Mucosa of stomach (tissue), 1 donor: ENCODE data around the gene ANO1.

Experiments
- H3K27me3 ChIP-seq: one replicate; pipeline ENCODE4 v1.7.0; 2013; ENCODE audit warnings: mild to moderate bottlenecking, low read length; ENCODE audit not compliant: control insufficient read depth, insufficient read depth
- H3K36me3 ChIP-seq: one replicate; pipeline ENCODE4 v1.7.0; 2013; ENCODE audit warnings: low read length; ENCODE audit not compliant: control insufficient read depth, insufficient read depth
- H3K4me1 ChIP-seq: one replicate; pipeline ENCODE4 v1.7.0; 2013; ENCODE audit warnings: mild to moderate bottlenecking, low read length; ENCODE audit not compliant: control insufficient read depth, insufficient read depth
- H3K4me3 ChIP-seq: one replicate; pipeline ENCODE4 v1.7.0; 2013; ENCODE audit warnings: low read length
- H3K9ac ChIP-seq: one replicate; pipeline ENCODE4 v1.7.0; 2013; ENCODE audit warnings: mild to moderate bottlenecking, low read length, moderate library complexity
- H3K9me3 ChIP-seq: one replicate; pipeline ENCODE4 v1.7.0; 2013; ENCODE audit warnings: mild to moderate bottlenecking, low read length, moderate library complexity; ENCODE audit not compliant: control insufficient read depth
- donor health status: Pancreatic carcinoma.

Gene ANO1

DNA sequence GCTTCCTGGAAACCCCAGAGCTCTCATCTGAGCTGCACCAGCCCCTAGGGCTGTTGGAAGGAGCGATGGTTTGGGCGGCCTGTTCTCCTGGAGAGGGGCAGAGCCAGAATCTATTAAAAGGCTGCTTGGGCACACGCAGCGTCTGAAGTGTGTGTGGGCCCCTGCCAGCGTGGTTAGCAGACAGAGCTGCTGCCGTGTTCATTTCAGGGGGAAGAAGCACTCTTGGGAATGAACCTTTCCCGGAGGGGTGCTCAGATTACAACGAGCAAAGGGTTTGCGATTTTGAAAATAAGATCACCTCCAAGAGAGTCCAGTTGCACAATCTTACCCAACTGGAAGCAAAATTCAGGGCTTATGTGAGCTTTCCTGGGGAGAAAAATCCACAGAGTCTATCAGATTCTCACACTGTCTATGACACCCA is 12.9 kb downstream of the ANO1 start:
- no peaks in the 10 kb centered on the region for H3K9me3 ChIP-seq
- no peak overlapping the region for H3K9ac ChIP-seq
- H3K27me3 ChIP-seq, result no peaks in the 10 kb centered on the region
- H3K4me3 ChIP-seq, result no peak overlapping the region
- no peaks in the 10 kb centered on the region for H3K4me1 ChIP-seq
- H3K36me3 ChIP-seq, result no peaks in the 10 kb centered on the region

DNA sequence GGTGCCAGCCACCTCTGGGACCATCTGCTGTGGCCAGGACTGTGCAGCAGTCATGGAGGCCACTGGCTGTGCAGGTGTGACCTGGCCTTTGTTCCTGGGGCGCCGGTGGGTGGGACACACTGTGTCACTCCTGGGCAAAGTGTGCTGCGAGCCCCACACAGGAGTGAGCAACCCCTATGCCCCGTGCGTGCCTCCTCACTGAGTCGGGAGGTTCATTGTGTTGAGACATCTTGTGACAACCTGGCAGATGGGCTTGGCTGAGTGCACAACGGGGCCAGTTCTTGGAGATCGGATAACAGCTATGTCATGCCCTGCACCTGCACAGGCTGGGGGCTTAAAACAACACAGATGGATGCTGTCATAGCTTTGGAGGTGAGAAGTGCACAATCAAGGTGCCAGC is 13.5 kb downstream of the ANO1 start:
- Histone ChIP-seq H3K9ac (no peak overlapping the region), H3K27me3 (no peaks in the 10 kb centered on the region), H3K36me3 (no peaks in the 10 kb centered on the region), H3K4me3 (no peak overlapping the region), H3K4me1 (no peaks in the 10 kb centered on the region), H3K9me3 (no peaks in the 10 kb centered on the region)

DNA sequence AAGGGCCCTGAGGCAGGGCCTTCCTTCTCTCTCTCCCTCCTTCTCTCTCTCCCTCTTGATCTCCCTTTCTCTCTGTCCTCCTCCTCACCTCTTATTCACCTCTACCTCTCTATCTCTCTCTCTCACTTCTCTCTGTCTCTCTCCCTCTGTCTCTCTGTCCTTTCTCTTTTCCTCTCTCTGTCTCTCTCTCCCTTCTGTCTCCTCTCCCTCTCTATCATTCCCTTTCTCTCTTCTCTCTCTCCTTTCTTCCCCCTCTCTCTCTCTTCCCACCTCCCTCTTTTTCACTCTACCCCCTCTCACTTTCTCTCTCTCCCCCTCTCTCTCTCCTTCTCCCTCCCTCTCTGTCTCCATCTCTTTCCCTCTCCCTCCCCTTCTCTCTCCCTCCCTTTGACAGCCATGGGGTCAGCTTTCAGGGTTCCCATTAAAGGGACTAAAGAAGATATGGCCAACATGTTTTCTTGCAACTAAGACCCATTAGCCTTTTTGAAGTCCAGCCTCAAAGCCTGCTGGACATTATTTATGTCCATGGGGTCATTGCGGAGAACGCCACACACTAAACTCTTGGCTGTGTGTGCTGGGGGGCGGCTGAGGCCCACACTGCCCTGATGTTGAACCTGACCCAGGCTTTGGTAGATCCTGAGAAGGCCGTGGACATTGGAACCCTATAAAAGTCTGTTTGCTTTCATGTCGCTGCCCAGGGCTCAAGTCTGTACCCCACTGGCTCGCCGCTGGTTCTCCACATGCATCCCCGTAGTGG is 15.0 kb downstream of the ANO1 start:
- no peak overlapping the region for H3K4me3 ChIP-seq
- H3K9ac ChIP-seq, result no peak overlapping the region
- H3K4me1 ChIP-seq, result no peaks in the 10 kb centered on the region
- no peaks in the 10 kb centered on the region for H3K27me3 ChIP-seq
- no peaks in the 10 kb centered on the region for H3K36me3 ChIP-seq
- H3K9me3 ChIP-seq, result no peaks in the 10 kb centered on the region

DNA sequence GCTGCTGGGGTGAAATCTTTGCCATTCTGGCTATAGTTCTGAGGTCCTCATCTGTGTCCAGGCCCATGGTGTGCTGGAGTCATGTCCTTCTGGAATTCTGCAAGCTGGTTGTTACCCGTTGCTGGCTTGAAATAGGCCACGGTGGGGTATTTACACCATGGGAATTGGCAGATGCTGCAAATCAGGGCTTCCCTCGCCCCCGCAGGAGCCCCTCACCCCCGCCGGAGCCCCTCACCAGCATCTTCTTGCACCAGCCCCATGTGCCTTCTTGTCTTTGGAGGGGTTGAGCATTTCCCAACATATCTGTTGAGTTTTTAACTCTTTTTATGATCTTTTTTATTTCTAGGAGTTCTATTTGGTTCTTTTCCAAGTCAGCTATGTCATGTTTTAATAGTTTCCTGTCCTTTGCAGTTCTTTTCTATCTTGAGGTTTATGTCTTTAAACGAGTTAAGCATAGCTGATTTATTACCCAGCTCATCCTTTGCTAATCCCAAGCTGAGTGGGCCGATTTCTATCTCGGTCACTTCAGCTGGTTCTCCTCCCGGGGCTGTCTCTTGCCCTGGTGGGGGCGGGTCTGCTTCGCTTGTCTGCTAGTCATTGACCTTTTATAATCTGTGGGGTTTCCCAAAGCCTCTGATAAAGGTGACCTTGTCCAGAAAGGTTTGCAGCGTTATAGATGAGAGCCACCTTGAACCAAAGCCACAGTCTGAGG is 17.6 kb downstream of the ANO1 start:
- H3K9ac ChIP-seq, result no peak overlapping the region
- H3K36me3 ChIP-seq, result no peaks in the 10 kb centered on the region
- no peaks in the 10 kb centered on the region for H3K9me3 ChIP-seq
- no peaks in the 10 kb centered on the region for H3K27me3 ChIP-seq
- no peak overlapping the region for H3K4me3 ChIP-seq
- H3K4me1 ChIP-seq, result no peaks in the 10 kb centered on the region

DNA sequence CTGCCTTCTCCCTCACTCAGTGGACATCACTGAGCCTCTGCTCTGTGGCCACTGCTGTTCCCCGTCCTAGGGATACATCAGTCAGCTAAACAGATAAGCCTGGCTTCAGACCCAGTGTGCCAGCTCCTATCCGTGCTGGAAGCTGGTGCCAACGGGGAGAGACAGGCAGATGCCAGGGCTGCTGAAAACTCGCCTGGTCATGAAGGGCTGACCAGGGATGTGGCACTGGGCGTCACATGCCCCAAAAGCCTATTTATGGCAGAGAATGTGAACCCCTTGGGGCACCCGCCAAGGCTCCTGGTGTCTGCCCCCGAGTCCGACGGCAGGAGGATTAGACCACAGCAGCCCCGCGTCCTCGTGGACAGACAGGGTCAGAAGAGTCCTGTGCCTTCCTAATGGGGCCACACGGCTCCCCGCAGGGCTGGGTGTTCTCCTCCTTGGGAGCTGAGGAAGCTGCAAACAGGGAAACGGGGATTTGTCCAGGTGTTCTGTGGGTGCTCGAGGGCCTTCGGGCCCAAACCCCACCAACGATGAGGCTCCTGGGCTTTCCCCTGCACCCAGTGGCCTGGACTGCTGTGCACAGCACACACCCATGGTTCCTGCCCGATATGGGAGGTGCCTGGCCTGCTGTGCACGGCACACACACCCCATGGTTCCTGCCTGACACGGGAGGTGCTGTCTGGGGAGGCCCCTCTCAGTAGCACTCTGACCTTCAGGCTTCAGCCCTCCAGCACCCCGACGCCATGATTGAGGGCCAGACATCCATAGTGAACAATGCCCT is 19.9 kb downstream of the ANO1 start:
- H3K36me3 ChIP-seq, result no peaks in the 10 kb centered on the region
- H3K9ac ChIP-seq, result no peak overlapping the region
- H3K4me3 ChIP-seq, result no peak overlapping the region
- H3K4me1 ChIP-seq, result no peaks in the 10 kb centered on the region
- H3K9me3 ChIP-seq, result no peaks in the 10 kb centered on the region
- no peaks in the 10 kb centered on the region for H3K27me3 ChIP-seq

DNA sequence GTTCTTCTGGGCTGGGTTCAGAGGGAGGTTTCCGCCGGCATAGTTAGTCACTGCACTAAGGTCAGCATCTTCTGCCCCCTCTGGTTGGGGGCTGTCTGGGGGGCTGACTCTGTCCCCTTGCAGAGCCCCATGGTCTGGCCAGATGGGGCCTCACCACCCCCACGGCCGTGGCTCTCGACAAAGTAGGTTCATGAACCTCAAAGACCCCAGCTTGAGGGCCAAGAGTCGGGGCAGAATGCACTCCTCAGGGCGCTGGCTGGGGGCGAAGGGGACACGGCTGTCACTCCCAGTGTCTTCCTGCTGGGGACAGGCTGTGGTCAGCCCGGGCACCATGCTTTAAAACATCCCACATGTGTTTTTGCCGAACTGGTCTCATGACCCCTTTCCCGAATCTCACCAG is 20.8 kb downstream of the ANO1 start:
- H3K4me3 ChIP-seq, result no peak overlapping the region
- no peaks in the 10 kb centered on the region for H3K9me3 ChIP-seq
- no peaks in the 10 kb centered on the region for H3K4me1 ChIP-seq
- H3K9ac ChIP-seq, result no peak overlapping the region
- H3K36me3 ChIP-seq, result no peaks in the 10 kb centered on the region
- H3K27me3 ChIP-seq, result no peaks in the 10 kb centered on the region

DNA sequence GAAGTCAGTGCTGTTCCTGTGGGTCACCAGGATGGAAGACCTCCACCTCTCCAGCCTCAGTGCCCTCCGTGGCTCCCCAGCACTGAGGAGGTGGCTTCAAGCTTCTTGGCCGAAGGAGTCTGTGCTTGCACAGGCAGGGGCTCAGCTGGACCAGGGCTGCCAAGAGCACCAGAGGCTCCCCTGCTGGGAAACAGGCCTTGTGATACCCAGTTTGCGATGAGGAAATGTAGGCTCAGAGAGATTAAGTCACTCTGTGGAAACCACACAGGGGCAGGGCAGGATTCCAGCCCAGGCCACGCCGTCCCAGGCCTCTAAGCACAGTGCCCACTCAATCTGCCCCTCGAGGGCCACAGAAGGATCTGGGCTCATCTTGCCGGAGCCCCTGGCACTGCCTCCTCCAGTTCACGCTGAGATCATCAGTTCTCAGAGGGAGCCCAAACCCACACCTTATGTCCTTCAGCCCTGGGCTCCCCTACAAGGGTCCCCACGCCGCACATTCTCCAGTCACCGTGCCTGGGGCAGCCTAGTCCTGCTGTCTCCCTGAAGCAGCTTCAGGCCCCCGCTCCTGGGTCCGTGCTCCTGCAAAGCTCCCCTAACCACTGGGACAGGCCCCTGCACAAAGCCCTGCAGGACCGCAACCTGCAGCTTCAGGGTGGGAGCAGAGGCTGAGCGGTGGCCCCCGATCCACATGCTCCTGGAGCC is 21.6 kb downstream of the ANO1 start:
- H3K9ac ChIP-seq, result no peak overlapping the region
- H3K4me3 ChIP-seq, result no peak overlapping the region
- no peaks in the 10 kb centered on the region for H3K9me3 ChIP-seq
- H3K27me3 ChIP-seq, result no peaks in the 10 kb centered on the region
- no peaks in the 10 kb centered on the region for H3K4me1 ChIP-seq
- H3K36me3 ChIP-seq, result no peaks in the 10 kb centered on the region

DNA sequence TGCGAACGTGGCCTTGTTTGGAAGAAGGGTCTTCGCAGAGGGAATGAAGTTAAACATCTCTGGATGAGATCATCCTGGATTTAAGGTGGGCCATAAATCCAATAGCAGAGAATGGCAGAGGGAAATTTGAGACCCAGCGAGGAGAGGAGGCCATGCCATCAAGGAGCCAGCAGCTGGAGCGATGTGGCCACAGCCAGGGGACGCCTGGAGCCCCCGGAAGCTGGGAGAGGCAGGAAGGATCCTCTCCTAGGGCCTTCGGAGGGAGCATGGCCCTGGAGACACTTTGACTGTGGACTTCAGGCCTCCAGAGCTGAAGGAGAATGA is 22.1 kb downstream of the ANO1 start:
- Histone ChIP-seq H3K36me3 (no peaks in the 10 kb centered on the region), H3K4me3 (no peak overlapping the region), H3K9ac (no peak overlapping the region), H3K4me1 (no peaks in the 10 kb centered on the region), H3K9me3 (no peaks in the 10 kb centered on the region), H3K27me3 (no peaks in the 10 kb centered on the region)

DNA sequence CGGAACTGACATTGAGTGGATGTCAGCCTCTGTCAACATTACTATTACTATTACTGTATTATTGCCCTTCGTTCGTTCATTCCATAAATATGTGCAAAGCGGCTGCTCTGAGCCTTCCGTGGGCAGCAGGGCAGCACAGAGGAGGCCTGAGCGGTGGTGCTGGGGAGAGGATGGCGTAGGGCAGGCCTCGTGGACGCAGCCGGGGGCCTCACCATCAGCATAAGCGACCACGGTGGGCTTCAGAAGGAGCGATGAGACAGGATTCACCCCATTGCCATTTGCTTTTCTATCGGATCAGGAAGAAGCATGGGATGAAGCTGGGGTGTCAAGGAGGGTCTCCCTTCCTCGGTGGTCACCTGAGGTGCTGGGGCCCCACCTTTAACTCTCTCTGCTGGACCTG is 22.7 kb downstream of the ANO1 start:
- Histone ChIP-seq H3K27me3 (no peaks in the 10 kb centered on the region), H3K9ac (no peak overlapping the region), H3K4me3 (no peak overlapping the region), H3K36me3 (no peaks in the 10 kb centered on the region), H3K4me1 (no peaks in the 10 kb centered on the region), H3K9me3 (no peaks in the 10 kb centered on the region)

DNA sequence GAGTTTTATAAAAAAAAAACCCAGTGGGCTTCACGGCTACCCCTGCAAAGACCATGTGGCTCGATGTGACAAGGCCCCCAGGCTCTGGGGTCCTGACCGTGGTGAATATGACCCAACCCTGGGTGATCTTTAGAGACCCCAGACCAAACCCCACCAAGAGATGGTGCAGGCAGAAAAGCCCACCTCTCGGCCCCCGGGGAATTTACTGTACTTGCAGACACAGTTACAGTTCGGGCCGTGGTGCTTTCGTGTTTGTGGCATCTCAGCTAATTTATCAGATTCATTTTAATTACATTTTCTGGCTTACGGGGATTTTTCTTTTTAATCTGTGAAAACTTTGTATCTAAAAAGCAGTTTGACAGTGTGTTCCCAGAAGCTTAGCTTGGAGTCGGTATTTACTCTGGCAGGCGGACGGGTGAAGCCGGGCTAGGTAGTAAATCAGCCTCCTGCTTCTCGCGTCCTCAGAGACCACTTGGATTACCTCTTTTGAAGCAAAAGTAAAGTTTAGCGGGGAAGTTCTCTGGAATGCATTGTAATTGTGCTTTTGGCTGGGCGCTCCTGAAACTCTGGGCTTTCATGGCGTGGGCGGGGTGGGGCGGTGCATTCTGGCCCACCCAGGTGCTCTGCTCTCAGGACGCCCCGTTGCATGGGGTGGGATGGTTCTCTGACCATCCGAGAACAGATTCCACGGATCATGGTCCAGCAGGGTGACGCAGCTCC is 25.3 kb downstream of the ANO1 start:
- H3K36me3 ChIP-seq, result no peaks in the 10 kb centered on the region

DNA sequence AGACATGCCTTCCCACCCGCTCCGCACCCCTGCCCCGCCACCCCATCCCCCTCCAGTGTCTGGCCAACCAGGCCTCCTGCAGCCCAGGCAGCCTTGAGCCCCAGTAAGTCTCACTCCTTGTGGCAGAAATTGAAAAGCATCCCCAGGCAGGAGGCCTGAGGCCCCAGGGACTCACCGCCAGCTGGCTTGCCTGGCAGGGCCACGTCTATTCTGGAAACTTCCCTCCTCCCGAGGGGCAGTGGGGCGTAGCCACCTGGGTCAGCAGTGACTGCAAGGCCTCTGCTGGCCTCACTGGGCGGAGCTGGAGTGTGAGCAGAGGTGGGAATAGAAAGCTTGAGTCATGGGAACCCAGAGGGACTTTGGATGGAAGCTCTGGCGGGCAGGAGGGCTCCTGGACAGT is 26.3 kb downstream of the ANO1 start:
- H3K9me3 ChIP-seq, result no peaks in the 10 kb centered on the region
- no peak overlapping the region for H3K4me3 ChIP-seq
- H3K27me3 ChIP-seq, result no peaks in the 10 kb centered on the region
- no peak overlapping the region for H3K9ac ChIP-seq
- no peaks in the 10 kb centered on the region for H3K4me1 ChIP-seq
- no peaks in the 10 kb centered on the region for H3K36me3 ChIP-seq

More for the DNA sequence above, 25.3 kb downstream of the ANO1 start:
- no peaks in the 10 kb centered on the region for H3K27me3 ChIP-seq
- no peak overlapping the region for H3K4me3 ChIP-seq
- H3K4me1 ChIP-seq, result no peaks in the 10 kb centered on the region
- no peak overlapping the region for H3K9ac ChIP-seq
- H3K9me3 ChIP-seq, result no peaks in the 10 kb centered on the region
